ENCODE data around the gene SSC5D.
A peak's percentile ranks its signal among the peaks of the same experiment; 100 is the strongest.

The SSC5D gene

GRCh38 chr19:55455576-55456235, 32.5 kb upstream of the SSC5D start:
- DNase-seq (ENCODE audit: low read depth), result no peak

- no peak for DNase-seq (ENCODE audit: low read depth)
These were observed 31.9 kb upstream of the SSC5D start for GRCh38 chr19:55456347-55456746.

- DNase-seq (ENCODE audit: low read depth), result no peak
These were observed 30.4 kb upstream of the SSC5D start for GRCh38 chr19:55457683-55458457.

DNA sequence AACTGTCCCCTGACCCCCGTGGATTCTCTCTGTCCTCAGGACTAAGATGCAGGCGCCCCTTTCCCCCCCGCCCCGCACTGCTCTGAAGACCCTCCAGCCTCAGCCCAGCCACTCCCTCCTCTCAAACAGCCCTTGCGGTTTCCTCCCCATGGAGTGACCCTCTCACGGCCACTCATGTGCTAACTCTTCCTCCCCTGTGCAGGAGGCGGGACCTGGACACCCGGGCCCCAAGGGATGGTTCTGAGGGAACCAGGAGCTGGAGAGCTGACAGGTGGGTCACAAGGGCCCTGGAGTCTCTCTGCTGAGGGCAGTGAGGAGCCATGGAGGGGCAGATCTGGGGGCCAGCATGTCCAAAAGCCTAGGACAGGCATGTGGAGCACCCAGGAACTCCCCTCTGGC, 28.7 kb upstream of the SSC5D start:
- DNase-seq (ENCODE audit: low read depth), result no peak

DNA sequence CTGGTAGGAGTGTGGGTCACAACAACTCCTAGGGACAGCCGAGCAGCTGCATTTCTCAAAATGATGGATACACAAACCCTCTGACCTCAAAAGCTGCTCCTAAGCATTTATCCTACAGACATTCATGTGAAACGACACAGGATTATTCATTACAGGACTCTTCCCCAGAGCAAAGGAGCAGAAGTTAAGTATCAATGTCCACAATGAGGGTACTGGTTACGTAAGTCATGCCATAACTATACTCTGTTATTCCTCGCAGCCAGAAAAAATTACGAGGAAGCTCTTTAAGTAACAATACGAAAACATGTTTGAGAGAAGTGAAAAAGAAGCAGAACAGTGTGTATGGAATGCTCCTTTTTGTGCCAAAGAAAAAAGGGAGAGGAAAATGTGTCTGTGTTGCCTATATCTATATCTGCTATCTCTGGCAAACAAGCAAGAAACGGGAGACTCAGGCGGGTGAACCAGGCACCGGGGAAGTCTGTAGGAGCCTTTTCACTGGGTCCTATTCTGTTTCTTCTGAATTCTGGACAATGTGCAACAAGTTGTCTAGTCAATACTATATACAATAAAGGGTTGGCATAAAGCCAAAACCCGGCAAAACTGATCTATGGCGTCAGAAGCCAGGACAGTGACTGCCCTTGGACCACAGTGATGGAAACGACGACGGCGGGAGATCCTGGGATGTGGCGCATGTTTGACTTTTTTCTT, 28.1 kb upstream of the SSC5D start:
- no peak for DNase-seq (ENCODE audit: low read depth)

DNA sequence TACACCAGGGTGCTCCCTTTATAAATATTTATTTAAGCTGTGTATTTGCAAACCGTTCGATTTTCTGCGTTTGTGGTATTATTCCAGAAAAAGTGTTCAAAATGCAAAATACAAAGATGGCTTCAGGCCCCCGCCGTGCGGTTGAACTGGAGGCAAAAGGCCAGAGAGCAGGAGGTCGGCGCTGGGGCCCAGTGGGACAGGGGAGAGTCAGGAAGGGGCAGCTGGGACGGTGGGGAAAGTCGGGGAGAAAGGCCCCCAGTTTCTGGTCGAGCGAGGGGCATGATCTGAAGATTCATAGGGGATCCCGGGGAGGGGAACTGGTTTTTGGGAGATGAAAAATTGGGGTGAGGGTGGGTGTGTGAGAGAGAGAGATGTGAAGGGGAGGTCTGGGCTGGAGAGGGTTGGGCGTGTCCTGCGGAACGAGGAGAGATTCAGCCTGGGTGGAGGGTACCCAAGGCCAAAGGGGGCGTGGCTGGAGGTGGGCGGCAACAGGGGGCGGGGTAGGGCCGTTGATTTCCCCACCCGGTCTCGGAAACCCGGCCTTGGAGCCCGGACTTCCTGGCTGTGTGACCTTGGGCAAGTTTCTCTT, 27.5 kb upstream of the SSC5D start:
- no peak for DNase-seq (ENCODE audit: low read depth)

DNA sequence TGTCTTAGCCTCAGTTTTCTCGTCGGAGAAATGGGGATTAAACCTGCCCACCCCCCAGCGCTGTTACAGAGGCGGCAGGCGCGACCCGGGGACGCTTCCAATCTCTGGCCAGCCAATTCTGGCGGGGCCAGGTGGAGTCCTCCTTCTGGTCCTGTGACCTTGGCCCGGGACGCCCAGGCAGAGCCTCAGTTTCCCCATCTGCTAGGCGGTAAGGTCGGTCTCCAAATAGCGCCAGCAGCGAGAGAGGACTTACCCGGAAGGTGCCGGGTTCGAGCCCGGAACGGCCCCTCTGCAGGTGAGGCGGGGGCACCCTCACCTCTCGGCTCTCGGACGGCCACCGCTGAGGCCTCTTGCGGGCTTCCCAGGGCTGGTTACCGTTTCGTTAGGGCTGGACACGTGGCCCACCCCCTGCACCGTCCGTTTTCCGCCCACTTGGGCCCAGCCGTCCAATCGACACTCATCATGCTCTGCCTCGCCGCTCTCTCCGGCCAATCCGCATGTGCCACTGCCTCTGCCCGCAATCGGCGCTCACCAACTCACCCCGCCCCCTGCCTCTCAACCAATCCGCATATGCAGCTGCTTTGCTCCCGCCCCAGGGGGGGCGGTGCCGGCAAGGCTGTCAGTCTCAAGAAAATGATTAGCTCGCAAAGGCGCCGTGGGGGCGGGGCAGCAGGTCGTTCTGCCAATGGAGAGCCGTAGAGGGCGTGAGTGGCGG, 26.8 kb upstream of the SSC5D start, which contains the start of gene ISOC2:
Gene ISOC2 (minus strand): TSS at position 384 of the 715 bp plus-strand sequence. CDS start 5,156 bp downstream, outside the sequence.
- DNase-seq (ENCODE audit: low read depth), result peak; percentile 98

DNA sequence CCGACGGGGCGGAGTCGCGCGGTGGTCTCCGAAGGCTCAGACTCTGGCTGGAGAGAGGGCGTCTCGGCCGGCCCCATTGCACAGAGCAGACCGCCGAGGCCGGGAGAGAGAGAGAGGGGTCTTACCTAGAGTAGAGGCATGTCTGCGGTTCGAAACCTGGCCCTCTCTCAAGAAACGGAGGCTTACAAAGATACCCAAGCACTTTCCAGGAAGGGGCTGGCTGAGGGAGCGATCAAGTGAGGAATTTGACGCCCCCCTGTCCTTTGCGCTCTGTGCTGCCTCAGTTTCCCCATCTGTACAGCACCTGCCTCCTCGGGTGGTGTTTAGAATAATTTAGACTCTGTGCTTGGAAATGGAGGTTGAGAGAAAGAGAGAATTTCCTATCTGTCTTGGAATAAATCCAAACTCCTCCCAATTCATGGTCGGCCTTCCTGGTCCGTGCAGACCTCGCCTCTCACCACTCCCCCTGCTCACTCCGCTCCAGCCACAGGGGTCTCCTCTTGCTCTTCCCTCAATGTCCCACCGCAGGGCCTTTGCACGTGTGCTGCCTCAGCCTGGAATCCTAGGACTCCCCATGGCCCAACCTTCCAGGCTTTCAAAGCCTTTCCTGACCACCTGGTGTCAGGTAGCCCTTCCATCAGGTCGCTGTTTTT, 26.1 kb upstream of the SSC5D start:
- DNase-seq (ENCODE audit: low read depth), result no peak

- DNase-seq (ENCODE audit: low read depth), result no peak
These were observed 25.5 kb upstream of the SSC5D start for GRCh38 chr19:55462722-55463121.

DNA sequence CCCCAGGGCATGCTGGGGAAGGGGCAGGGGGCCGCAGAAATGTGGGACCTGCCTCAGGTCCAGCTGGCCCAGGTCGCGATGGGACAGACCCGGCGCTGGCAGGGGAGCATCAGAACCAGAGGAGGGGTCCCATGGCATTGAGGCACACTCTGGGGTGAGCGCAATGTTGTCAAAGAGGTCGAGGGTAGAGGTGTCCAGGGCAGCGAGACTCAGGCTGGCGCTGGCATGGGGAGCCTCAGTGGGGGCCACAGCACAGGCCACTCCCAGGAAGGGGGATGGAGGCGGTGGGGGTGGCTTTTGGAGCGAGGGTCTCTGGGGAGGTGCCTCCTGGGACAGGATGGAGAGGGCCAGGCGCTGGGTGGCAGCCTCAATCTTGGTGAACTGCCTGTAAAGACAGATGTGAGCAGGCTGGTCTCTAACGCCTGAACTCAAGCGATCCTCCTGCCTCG, 24.6 kb upstream of the SSC5D start:
- DNase-seq (ENCODE audit: low read depth), result no peak

DNA sequence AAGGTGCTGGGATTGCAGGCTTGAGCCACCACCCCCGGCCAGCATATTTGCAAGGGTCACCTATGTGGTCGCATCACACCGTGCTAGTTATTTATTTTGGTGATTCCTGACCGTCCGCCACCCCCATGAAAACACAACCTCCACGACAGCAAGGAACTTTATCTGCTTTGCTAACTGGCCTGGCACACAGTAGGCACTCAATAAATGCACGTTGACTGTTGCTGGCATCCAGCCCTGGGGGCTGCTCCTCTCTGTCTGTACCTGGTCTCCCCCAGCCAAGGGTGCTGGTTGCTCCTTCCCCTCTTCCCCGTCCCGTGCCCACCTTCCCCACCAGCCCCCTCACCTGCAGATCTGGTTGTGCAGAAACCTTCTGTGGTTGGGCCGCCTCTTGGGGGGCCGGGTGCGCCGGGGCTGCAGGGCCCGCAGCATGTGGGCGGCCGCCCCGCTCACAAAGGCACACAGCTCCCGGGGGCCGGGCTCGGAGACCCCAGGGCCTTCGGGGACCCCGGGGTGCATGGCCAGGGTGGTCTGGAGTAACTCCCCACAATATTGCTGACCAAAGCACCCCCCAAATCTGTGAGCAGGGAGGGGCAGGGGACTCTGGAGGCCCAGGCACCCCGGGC, 24.1 kb upstream of the SSC5D start:
- DNase-seq (ENCODE audit: low read depth), result no peak

DNA sequence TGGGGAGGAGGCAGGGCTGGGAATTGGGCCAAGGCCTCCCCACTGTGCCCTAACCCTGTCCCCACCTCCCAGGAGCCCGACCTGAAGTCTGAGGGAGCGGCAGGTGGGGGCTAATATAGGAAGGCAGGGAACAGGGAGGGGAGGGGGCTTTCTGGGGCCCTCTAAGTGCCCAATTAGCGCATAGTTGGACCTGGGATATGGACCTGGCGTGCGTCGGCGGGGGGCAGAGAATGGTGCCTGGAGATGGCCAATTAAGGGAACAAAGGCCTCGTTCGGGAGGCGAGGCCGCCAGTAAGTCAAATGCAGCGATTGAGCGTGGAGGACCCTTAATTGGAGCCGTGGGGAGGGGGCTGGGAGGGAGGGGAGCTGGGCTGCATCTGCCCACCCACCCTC, 23.6 kb upstream of the SSC5D start, which contains the start of gene C19orf85:
Gene C19orf85 (minus strand): TSS at position 90 of the 393 bp plus-strand sequence. CDS start 197 bp downstream, outside the sequence.
- no peak for DNase-seq (ENCODE audit: low read depth)

DNA sequence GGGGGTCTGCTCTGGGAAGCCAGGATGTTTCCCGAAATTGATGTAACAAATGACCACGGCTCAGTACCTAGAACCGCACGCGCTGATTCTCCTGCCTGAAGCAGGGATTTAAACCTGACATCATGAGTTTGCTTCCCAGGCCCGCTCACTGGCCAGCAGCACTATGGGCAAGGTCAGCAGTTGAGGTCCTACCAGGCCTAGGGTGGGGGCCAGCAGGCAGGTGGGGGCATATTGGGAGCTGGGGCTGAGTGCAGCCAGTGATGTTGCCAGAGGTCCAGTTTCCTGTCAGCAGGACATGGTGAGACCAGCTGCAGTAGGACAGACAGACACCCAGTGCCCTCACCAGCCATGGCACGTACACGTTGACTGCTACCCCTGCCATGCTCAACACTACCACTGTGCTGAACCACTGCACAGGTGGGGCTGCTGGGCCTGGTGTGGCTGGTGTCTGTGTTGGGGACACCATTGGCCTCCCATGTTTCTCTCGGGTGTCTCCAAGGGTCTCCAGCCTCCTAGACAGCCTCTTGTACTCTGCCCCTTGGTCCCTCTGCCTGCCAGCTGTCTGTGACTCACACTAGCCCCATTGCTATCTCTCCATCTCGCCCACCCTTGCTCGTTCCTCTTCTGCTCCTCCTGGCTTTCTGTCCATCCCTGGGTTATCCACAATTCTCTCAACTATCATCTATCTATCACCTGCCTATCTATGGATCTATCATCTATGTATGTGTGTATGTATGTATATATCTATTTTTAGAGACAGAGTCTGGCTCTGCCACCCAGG, 22.6 kb upstream of the SSC5D start:
- no peak for DNase-seq (ENCODE audit: low read depth)

DNA sequence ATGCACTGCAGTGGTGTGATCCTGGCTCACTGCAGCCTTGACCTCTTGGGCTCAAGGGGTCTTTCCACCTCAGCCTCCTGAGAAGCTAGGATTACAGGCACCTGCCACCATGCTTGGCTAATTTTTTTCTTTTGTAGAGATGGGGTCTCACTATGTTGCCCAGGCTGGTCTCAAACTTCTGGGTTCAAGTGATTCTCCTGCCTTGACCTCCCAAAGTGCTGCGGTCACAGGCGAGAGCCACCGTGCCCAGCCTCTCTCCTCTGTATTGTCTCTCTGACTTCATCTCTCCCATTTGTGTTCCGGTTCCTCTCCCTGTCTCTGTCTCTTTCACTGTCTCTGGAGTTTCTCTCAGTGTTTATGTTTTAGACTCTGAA, 22.0 kb upstream of the SSC5D start:
- no peak for DNase-seq (ENCODE audit: low read depth)

DNA sequence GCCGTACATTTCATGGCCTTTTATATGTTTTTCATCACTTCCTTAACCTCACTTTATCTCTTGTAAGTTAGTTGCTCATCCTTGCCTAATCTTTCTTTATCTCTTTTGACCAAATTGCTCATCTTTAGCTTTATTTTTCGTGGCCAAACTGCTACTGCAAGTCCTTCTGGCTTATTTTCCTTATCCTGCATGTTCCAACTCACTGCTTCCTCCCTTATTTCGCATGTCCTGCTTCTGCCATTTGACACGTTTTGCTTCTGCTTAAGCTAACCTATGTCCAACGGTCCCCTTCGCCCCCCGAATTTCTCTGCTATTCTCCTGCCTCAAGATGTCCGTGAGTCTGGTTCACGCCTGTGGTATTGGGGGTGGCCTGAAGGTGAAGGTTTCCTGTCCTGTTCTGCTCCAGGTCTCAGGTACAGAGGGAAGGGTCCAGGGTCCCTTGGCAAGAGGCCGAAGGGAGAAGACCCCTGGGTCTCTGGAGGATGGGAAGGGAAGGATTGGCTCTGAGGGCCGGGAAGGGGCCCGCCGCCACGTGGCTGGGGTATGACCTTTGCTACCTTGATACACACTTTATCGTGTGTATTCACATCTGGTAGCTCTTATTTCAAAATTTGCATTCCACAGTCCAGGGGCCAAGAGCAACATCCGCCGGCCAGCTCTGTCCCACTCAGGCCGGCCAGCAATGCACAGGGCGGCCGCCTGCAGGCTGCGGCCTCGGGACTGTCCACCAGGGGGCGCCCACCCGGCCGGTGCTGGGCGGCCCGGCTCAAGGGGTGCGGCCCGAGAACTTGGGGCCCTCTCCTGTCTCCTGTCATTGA, 20.8 kb upstream of the SSC5D start:
- DNase-seq (ENCODE audit: low read depth), result no peak

- no peak for DNase-seq (ENCODE audit: low read depth)
These were observed 20.2 kb upstream of the SSC5D start for GRCh38 chr19:55468054-55468393.

DNA sequence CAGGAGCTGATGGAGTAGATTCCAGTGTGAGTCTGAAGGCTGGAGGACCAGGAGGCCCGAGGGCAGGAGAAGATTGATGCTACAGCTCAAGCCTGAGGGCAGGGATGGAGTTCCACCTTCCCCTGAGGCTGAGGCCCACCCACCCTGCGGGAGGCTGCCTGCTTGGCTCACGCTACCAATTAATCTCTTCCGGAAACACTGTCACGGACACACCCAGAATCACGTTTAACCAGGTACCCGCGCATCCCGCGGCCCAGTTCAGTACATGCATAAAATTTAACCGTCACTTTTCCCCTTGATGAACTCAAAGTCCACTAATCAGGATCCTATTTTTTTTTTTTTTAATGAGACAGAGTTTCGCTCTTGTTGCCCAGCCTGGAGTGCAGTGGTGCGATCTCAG, 17.0 kb upstream of the SSC5D start:
- no peak for DNase-seq (ENCODE audit: low read depth)

GRCh38 chr19:55472463-55472862, 15.8 kb upstream of the SSC5D start:
- DNase-seq (ENCODE audit: low read depth), result no peak
